Activated CD4-positive, alpha-beta T cell treated with anti-CD3 and anti-CD28 coated beads, Interleukin-2, amount 50 U/mL, for 4 hours (primary cell): Measurements from ENCODE around the gene NAA30.
"Not testable (repeated sequence)": the region's sequence is repeated elsewhere in the genome, so short reads cannot be mapped to it uniquely, and the experiment has no call there.

Experiments used
- DNase-seq, 2 experiments: peaks; one replicate each; pipeline ENCODE4 v3.0.0-alpha.2; 2020

Gene NAA30

GRCh38 chr14:57390037-57390805, at the start of gene NAA30:
Gene NAA30 (plus strand): TSS chr14:57390586. CDS start chr14:57390958, 372 bp downstream.
- DNase-seq, result peak; percentile 92 to 93

DNA sequence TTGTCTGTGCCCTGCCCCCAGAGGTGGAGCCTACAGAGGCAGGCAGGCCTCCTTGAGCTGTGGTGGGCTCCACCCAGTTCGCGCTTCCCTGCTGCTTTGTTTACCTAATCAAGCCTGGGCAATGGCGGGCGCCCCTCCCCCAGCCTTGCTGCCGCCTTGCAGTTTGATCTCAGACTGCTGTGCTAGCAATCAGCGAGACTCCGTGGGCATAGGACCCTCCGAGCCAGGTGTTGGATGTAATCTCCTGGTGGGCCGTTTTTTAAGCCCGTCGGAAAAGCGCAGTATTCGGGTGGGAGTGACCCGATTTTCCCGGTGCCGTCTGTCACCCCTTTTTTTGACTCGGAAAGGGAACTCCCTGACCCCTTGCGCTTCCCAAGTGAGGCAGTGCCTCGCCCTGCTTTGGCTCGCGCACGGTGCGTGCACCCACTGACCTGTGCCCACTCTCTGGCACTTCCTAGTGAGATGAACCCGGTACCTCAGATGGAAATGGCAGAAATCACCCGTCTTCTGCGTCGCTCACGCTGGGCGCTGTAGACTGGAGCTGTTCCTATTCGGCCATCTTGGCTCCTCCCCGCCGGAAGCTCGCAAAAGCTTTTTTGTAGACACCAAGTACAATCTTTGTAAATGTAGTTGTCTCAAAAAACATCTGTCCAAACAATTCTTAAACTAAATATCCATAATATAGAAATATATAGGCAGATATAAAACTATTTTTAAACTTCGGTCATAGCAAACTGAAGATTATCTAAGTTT, 46.7 kb upstream of the NAA30 start:
- DNase-seq, result not testable (repeated sequence)

- DNase-seq, result no peak
Measured at GRCh38 chr14:57345106-57345505, 45.3 kb upstream of the NAA30 start.

GRCh38 chr14:57346741-57347140, 43.6 kb upstream of the NAA30 start:
- DNase-seq, result no peak

- no peak for DNase-seq
Measured at GRCh38 chr14:57352396-57353170, 37.8 kb upstream of the NAA30 start.

GRCh38 chr14:57355081-57355800, 35.1 kb upstream of the NAA30 start:
- no peak for DNase-seq

GRCh38 chr14:57362361-57362760, 28.0 kb upstream of the NAA30 start:
- no peak for DNase-seq

- DNase-seq, result no peak
Measured at GRCh38 chr14:57364659-57365450, 25.5 kb upstream of the NAA30 start.

GRCh38 chr14:57370187-57370586, 20.2 kb upstream of the NAA30 start:
- not testable (repeated sequence) for DNase-seq

DNA sequence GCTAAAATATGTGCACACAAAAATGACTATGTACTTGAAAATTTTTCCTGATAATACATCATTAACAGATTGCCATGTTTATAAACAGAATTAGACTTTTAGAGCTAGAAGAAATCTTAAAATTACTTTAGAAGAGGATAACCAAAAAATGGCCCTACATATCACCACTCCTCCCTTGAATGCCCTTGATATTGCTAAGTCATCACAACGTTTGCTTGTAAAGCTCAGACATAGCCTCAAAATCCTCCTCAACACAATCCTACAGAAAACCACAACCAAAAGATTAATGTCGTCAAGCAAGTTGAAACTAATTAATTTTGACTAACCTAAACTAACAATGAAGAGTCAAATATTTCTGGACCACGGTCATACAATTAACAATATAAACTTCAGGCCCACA, 19.4 kb upstream of the NAA30 start:
- no peak for DNase-seq

- no peak for DNase-seq
Measured at GRCh38 chr14:57375156-57375555, 15.2 kb upstream of the NAA30 start.

DNA sequence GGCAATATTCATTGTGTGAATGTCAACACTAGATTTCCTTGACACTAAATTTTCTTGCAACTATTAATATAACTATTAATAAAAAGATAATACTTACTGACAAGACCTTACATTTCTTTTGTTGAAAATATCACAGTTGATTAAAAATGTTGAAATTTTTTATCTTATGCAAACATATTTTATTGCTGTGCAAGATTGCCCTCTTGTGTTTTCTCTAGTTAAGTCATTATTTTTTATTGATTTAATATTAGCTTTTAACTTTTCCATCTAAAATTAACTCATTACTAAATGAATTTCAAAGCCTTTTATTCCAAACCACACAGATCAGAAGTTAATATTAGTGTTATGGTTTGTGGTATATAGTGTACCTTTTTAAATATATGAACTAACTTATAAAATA, 11.7 kb upstream of the NAA30 start:
- DNase-seq, result no peak

DNA sequence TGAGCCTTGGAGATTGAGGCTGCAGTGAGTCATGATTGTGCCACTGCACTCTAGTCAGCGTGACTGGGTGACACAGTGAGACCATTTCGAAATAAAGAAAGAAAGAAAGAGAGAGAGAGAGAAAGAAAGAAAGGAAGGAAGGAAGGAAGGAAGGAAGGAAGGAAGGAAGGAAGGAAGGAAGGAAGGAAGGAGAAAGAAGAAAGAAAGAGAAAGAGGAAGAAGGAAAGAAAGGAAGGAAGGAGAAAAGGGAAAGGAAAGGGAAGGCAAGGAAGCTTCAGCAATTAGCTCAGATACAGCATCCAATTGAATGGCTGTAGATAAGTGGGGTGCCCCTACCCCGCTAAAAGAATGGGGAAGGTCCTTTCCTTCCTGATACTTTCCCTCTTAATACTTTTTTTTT, 9.5 kb upstream of the NAA30 start:
- no peak for DNase-seq

DNA sequence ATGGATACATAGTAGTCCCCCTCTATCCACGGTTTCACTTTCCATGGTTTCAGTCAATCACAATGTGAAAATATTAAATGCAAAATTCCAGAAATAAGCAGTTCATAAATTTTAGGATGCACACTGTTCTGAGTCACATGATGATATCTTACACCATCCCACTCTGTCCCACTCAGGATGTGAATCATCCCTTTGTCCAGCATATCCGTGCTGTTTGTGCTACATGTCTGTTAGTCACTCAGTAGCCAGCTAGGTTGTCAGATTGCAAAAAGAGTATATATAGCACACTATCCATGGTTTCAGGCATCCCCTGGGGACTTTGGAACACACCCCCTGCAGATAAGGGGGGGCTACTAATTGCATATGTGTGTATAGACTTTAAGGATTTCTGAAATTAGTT, 8.1 kb upstream of the NAA30 start:
- no peak for DNase-seq

GRCh38 chr14:57383125-57383745, 7.2 kb upstream of the NAA30 start:
- DNase-seq, result no peak

DNA sequence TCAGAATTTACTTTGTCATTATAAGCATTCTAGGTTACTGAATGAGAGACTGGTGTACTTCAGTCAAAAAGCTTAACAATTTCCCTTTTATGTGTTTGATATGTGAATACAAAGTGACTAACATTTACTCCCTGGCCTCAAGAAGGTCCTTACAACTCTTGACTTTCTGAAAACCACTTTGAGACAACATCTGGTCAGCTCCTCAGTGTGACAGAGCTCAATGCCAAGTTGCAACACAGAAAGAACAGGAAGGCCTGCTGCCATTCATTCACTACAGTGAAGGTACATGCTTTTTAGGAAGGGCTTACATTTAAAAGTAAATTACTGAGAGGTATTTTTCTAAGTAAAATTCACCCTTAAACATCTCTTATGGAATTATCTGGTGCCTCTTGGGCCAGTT, 2.3 kb upstream of the NAA30 start:
- DNase-seq, result no peak

DNA sequence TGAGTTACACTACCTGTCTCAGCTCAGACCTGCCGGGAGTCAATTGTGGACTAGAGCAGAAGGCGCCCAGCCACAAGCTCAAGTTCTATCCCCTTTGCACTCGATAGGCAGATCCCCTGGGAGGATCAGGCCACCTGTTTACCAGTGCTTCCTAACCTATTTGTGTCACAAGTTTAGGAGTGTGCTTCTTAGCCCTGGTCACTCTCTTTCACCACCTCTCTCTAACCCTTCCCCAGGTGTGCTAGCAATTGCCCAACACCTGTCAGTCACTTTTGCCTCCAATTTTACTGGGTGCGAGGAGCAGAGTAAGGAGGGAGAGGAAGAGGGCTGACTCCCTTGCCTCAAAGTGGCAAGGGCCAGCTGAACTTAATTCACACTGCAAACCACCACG, 745 bp upstream of the NAA30 start:
- no peak for DNase-seq

DNA sequence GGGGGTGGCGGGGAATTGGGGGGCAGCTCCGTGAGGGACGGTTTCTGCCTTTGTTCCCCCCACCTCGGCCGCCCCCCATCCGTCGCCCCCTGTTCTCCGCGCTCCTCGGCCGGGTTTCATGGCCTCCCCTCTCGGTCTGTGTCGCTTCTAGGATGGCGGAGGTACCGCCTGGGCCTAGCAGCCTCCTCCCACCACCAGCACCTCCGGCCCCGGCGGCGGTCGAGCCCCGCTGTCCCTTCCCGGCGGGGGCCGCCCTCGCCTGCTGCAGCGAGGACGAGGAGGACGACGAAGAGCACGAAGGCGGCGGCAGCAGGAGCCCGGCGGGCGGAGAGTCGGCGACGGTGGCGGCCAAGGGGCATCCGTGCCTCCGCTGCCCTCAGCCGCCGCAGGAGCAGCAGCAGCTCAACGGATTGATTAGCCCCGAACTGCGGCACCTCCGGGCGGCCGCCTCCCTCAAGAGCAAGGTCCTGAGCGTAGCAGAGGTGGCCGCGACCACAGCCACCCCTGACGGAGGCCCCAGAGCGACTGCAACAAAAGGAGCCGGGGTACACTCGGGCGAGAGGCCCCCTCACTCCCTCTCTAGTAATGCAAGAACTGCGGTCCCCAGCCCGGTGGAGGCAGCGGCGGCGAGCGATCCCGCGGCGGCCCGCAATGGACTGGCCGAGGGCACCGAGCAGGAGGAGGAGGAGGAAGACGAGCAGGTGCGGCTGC, 575 bp downstream of the NAA30 start:
- DNase-seq, result peak; percentile 13 to 16

DNA sequence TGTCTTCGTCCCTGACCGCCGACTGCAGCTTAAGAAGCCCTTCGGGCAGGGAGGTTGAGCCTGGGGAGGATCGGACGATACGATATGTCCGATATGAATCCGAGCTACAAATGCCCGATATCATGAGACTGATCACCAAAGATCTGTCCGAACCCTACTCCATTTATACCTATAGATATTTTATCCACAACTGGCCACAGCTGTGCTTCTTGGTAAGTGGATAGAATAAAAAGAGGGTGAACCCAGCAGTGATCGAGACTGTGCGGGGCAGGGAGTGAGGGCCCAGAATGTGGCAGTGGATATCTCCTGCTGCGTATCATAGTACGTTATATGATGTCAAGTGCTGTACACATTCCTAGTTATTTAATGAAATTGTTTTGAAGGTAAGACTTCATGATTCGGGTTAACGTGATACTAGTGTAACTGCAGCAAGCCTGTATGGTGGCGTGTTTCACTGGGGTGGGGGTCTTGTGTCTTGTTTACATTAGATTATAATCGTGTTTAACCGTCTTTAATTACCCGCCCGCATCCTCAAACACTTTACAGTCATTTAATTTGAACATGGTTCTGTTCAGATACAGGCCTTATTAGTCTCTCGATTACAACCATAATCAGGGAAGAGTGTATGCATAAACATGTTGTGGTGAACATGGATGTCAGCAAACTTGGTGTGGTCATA, 1.3 kb downstream of the NAA30 start:
- no peak for DNase-seq

DNA sequence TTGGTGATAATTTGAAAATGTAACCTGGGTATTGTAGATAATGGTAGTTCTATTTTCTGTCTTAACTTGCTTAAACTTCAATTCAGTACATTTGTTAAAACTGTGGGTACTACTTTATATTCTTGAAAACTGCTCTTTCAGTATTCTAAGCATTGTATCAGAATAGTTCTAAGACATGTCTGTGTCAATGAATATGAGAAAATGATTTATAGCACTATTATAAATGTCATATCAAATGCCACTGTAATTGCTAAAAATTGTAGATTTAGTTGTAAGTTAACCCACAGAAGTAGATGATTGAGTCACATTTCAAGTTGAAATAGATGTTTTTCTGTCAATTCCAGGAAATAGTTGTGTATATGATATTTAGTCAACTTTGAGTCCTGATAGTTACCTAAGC, 2.4 kb downstream of the NAA30 start:
- no peak for DNase-seq
